ENCODE results near the gene HSH2D.

Gene HSH2D

GRCh38 chr19:16190198-16190597 lies 46.7 kb downstream of the HSH2D start:
- H3K4me3 ChIP-seq (replicated peaks; ENCODE audit: insufficient read depth, low read length) = no peak overlapping the region
- DNase-seq (ENCODE audit: low read depth in 1 of 2, low spot score in 1 of 2) = no peak
- H3K27ac ChIP-seq (replicated peaks) = no peak overlapping the region
- TF ChIP-seq CTCF (IDR thresholded peaks at IDR 0.05; ENCODE audit: insufficient read depth, low read length) (no peak), SPI1 (IDR thresholded peaks at IDR 0.05; ENCODE audit: borderline replicate concordance, low read depth) (no peak), REST (IDR thresholded peaks at IDR 0.05; ENCODE audit: insufficient replicate concordance, low read depth) (no peak), POLR2AphosphoS5 (IDR thresholded peaks at IDR 0.05; ENCODE audit: low read depth) (no peak), GABPA (IDR thresholded peaks at IDR 0.05; ENCODE audit: low read depth) (no peak)
- H3K27me3 ChIP-seq (ENCODE audit: insufficient read depth, poor library complexity, severe bottlenecking) = no peaks in the 10 kb centered on the region

GRCh38 chr19:16190736-16191135 lies 47.3 kb downstream of the HSH2D start:
- TF ChIP-seq CTCF (IDR thresholded peaks at IDR 0.05; ENCODE audit: insufficient read depth, low read length) (no peak), SPI1 (IDR thresholded peaks at IDR 0.05; ENCODE audit: borderline replicate concordance, low read depth) (no peak), REST (IDR thresholded peaks at IDR 0.05; ENCODE audit: insufficient replicate concordance, low read depth) (no peak), GABPA (IDR thresholded peaks at IDR 0.05; ENCODE audit: low read depth) (no peak), POLR2AphosphoS5 (IDR thresholded peaks at IDR 0.05; ENCODE audit: low read depth) (no peak)
- Histone ChIP-seq H3K27me3 (ENCODE audit: insufficient read depth, poor library complexity, severe bottlenecking) (no peaks in the 10 kb centered on the region), H3K4me3 (replicated peaks; ENCODE audit: insufficient read depth, low read length) (no peak overlapping the region), H3K27ac (replicated peaks) (no peak overlapping the region)
- no peak for DNase-seq (ENCODE audit: low read depth in 1 of 2, low spot score in 1 of 2)

- Histone ChIP-seq H3K27ac (replicated peaks) (no peak overlapping the region), H3K27me3 (ENCODE audit: insufficient read depth, poor library complexity, severe bottlenecking) (no peaks in the 10 kb centered on the region), H3K4me3 (replicated peaks; ENCODE audit: insufficient read depth, low read length) (no peak overlapping the region)
- TF ChIP-seq CTCF (IDR thresholded peaks at IDR 0.05; ENCODE audit: insufficient read depth, low read length) = no peak
- TF ChIP-seq SPI1 (IDR thresholded peaks at IDR 0.05; ENCODE audit: borderline replicate concordance, low read depth) = peak; percentile 17; the same call in 1 of the 2 replicates
- peak in 1 of 2 experiments; percentile 25 for DNase-seq (ENCODE audit: low read depth in 1 of 2, low spot score in 1 of 2)
Observed at GRCh38 chr19:16191216-16191908, 47.9 kb downstream of the HSH2D start.

GRCh38 chr19:16193466-16193865 lies 50.0 kb downstream of the HSH2D start:
- Histone ChIP-seq H3K27me3 (ENCODE audit: insufficient read depth, poor library complexity, severe bottlenecking) (no peaks in the 10 kb centered on the region), H3K4me3 (replicated peaks; ENCODE audit: insufficient read depth, low read length) (no peak overlapping the region), H3K27ac (replicated peaks) (no peak overlapping the region)
- TF ChIP-seq CTCF (IDR thresholded peaks at IDR 0.05; ENCODE audit: insufficient read depth, low read length) (no peak), POLR2AphosphoS5 (IDR thresholded peaks at IDR 0.05; ENCODE audit: low read depth) (no peak), REST (IDR thresholded peaks at IDR 0.05; ENCODE audit: insufficient replicate concordance, low read depth) (no peak), GABPA (IDR thresholded peaks at IDR 0.05; ENCODE audit: low read depth) (no peak), SPI1 (IDR thresholded peaks at IDR 0.05; ENCODE audit: borderline replicate concordance, low read depth) (no peak)
- no peak for DNase-seq (ENCODE audit: low read depth in 1 of 2, low spot score in 1 of 2)
